ENCODE data around the gene MICALL2.
"Not testable (repeated sequence)": the region's sequence is repeated elsewhere in the genome, so short reads cannot be mapped to it uniquely, and the experiment has no call there.

The MICALL2 gene

GRCh38 chr7:1443587-1444200 is 15.6 kb downstream of the MICALL2 start:
- H3K27ac ChIP-seq (ENCODE audit: low read length); H3K27me3 ChIP-seq (ENCODE audit: control insufficient read depth, insufficient read depth, low read length); H3K36me3 ChIP-seq (ENCODE audit: control insufficient read depth, low read depth, low read length); H3K4me3 ChIP-seq (ENCODE audit: low read length); H3K9me3 ChIP-seq (ENCODE audit: control insufficient read depth, low read depth, low read length); H3K9ac ChIP-seq (ENCODE audit: low read length); H3K4me1 ChIP-seq (ENCODE audit: control insufficient read depth, low read depth, low read length): not testable (repeated sequence)

- H3K4me3 ChIP-seq (ENCODE audit: low read length), result no peak overlapping the region
- no peaks in the 10 kb centered on the region for H3K4me1 ChIP-seq (ENCODE audit: control insufficient read depth, low read depth, low read length)
- no peaks in the 10 kb centered on the region for H3K36me3 ChIP-seq (ENCODE audit: control insufficient read depth, low read depth, low read length)
- H3K9ac ChIP-seq (ENCODE audit: low read length), result no peak overlapping the region
- no peaks in the 10 kb centered on the region for H3K9me3 ChIP-seq (ENCODE audit: control insufficient read depth, low read depth, low read length)
- no peaks in the 10 kb centered on the region for H3K27me3 ChIP-seq (ENCODE audit: control insufficient read depth, insufficient read depth, low read length)
- H3K27ac ChIP-seq (ENCODE audit: low read length), result no peak overlapping the region
These were observed 16.7 kb downstream of the MICALL2 start for GRCh38 chr7:1442355-1443124.

- H3K4me3 ChIP-seq (ENCODE audit: low read length), result no peak overlapping the region
- no peaks in the 10 kb centered on the region for H3K36me3 ChIP-seq (ENCODE audit: control insufficient read depth, low read depth, low read length)
- H3K9ac ChIP-seq (ENCODE audit: low read length), result no peak overlapping the region
- H3K4me1 ChIP-seq (ENCODE audit: control insufficient read depth, low read depth, low read length), result no peaks in the 10 kb centered on the region
- H3K9me3 ChIP-seq (ENCODE audit: control insufficient read depth, low read depth, low read length), result no peaks in the 10 kb centered on the region
- H3K27me3 ChIP-seq (ENCODE audit: control insufficient read depth, insufficient read depth, low read length), result no peaks in the 10 kb centered on the region
- no peak overlapping the region for H3K27ac ChIP-seq (ENCODE audit: low read length)
These were observed 17.5 kb downstream of the MICALL2 start for GRCh38 chr7:1441615-1442354.

GRCh38 chr7:1440620-1441019 is 18.6 kb downstream of the MICALL2 start:
- Histone ChIP-seq H3K9me3 (ENCODE audit: control insufficient read depth, low read depth, low read length) (no peaks in the 10 kb centered on the region), H3K27me3 (ENCODE audit: control insufficient read depth, insufficient read depth, low read length) (no peaks in the 10 kb centered on the region), H3K27ac (ENCODE audit: low read length) (no peak overlapping the region), H3K4me3 (ENCODE audit: low read length) (no peak overlapping the region), H3K4me1 (ENCODE audit: control insufficient read depth, low read depth, low read length) (no peaks in the 10 kb centered on the region), H3K9ac (ENCODE audit: low read length) (no peak overlapping the region), H3K36me3 (ENCODE audit: control insufficient read depth, low read depth, low read length) (no peaks in the 10 kb centered on the region)

- Histone ChIP-seq H3K4me1 (ENCODE audit: control insufficient read depth, low read depth, low read length) (no peaks in the 10 kb centered on the region), H3K36me3 (ENCODE audit: control insufficient read depth, low read depth, low read length) (no peaks in the 10 kb centered on the region), H3K9ac (ENCODE audit: low read length) (no peak overlapping the region), H3K9me3 (ENCODE audit: control insufficient read depth, low read depth, low read length) (no peaks in the 10 kb centered on the region), H3K27ac (ENCODE audit: low read length) (no peak overlapping the region), H3K4me3 (ENCODE audit: low read length) (no peak overlapping the region), H3K27me3 (ENCODE audit: control insufficient read depth, insufficient read depth, low read length) (no peaks in the 10 kb centered on the region)
These were observed 19.6 kb downstream of the MICALL2 start for GRCh38 chr7:1439373-1440363.

GRCh38 chr7:1438821-1439220 is 20.4 kb downstream of the MICALL2 start:
- Histone ChIP-seq H3K4me1 (ENCODE audit: control insufficient read depth, low read depth, low read length) (no peaks in the 10 kb centered on the region), H3K27me3 (ENCODE audit: control insufficient read depth, insufficient read depth, low read length) (no peaks in the 10 kb centered on the region), H3K27ac (ENCODE audit: low read length) (no peak overlapping the region), H3K9me3 (ENCODE audit: control insufficient read depth, low read depth, low read length) (no peaks in the 10 kb centered on the region), H3K4me3 (ENCODE audit: low read length) (no peak overlapping the region), H3K36me3 (ENCODE audit: control insufficient read depth, low read depth, low read length) (no peaks in the 10 kb centered on the region), H3K9ac (ENCODE audit: low read length) (no peak overlapping the region)

GRCh38 chr7:1438208-1438607 is 21.1 kb downstream of the MICALL2 start:
- H3K27me3 ChIP-seq (ENCODE audit: control insufficient read depth, insufficient read depth, low read length), result no peaks in the 10 kb centered on the region
- no peak overlapping the region for H3K27ac ChIP-seq (ENCODE audit: low read length)
- no peak overlapping the region for H3K9ac ChIP-seq (ENCODE audit: low read length)
- H3K4me1 ChIP-seq (ENCODE audit: control insufficient read depth, low read depth, low read length), result no peaks in the 10 kb centered on the region
- H3K36me3 ChIP-seq (ENCODE audit: control insufficient read depth, low read depth, low read length), result no peaks in the 10 kb centered on the region
- no peaks in the 10 kb centered on the region for H3K9me3 ChIP-seq (ENCODE audit: control insufficient read depth, low read depth, low read length)
- H3K4me3 ChIP-seq (ENCODE audit: low read length), result no peak overlapping the region

- H3K27ac ChIP-seq (ENCODE audit: low read length), result no peak overlapping the region
- no peaks in the 10 kb centered on the region for H3K36me3 ChIP-seq (ENCODE audit: control insufficient read depth, low read depth, low read length)
- H3K27me3 ChIP-seq (ENCODE audit: control insufficient read depth, insufficient read depth, low read length), result no peaks in the 10 kb centered on the region
These were observed 22.0 kb downstream of the MICALL2 start for GRCh38 chr7:1437155-1437880.

GRCh38 chr7:1436608-1437007 is 22.7 kb downstream of the MICALL2 start:
- no peak overlapping the region for H3K9ac ChIP-seq (ENCODE audit: low read length)
- no peaks in the 10 kb centered on the region for H3K36me3 ChIP-seq (ENCODE audit: control insufficient read depth, low read depth, low read length)
- H3K9me3 ChIP-seq (ENCODE audit: control insufficient read depth, low read depth, low read length), result no peaks in the 10 kb centered on the region

More at GRCh38 chr7:1437155-1437880, 22.0 kb downstream of the MICALL2 start:
- Histone ChIP-seq H3K9me3 (ENCODE audit: control insufficient read depth, low read depth, low read length) (no peaks in the 10 kb centered on the region), H3K4me1 (ENCODE audit: control insufficient read depth, low read depth, low read length) (no peaks in the 10 kb centered on the region), H3K4me3 (ENCODE audit: low read length) (no peak overlapping the region), H3K9ac (ENCODE audit: low read length) (no peak overlapping the region)

GRCh38 chr7:1434891-1435670 is 24.2 kb downstream of the MICALL2 start:
- H3K4me3 ChIP-seq (ENCODE audit: low read length), result no peak overlapping the region
- H3K4me1 ChIP-seq (ENCODE audit: control insufficient read depth, low read depth, low read length), result no peaks in the 10 kb centered on the region
- H3K9me3 ChIP-seq (ENCODE audit: control insufficient read depth, low read depth, low read length), result no peaks in the 10 kb centered on the region
- no peak overlapping the region for H3K9ac ChIP-seq (ENCODE audit: low read length)
- no peak overlapping the region for H3K27ac ChIP-seq (ENCODE audit: low read length)
- no peaks in the 10 kb centered on the region for H3K27me3 ChIP-seq (ENCODE audit: control insufficient read depth, insufficient read depth, low read length)
- no peaks in the 10 kb centered on the region for H3K36me3 ChIP-seq (ENCODE audit: control insufficient read depth, low read depth, low read length)

More at GRCh38 chr7:1436608-1437007, 22.7 kb downstream of the MICALL2 start:
- no peak overlapping the region for H3K27ac ChIP-seq (ENCODE audit: low read length)
- no peak overlapping the region for H3K4me3 ChIP-seq (ENCODE audit: low read length)
- no peaks in the 10 kb centered on the region for H3K4me1 ChIP-seq (ENCODE audit: control insufficient read depth, low read depth, low read length)
- no peaks in the 10 kb centered on the region for H3K27me3 ChIP-seq (ENCODE audit: control insufficient read depth, insufficient read depth, low read length)

All from iPS-18a (cell line).